HG02571 (cell line): ENCODE data around the gene STRAP.
"Not testable (repeated sequence)": the region's sequence is repeated elsewhere in the genome, so short reads cannot be mapped to it uniquely, and the experiment has no call there.

Source experiments
- ATAC-seq: cut with Tn5 transposase; IDR thresholded peaks from one replicate; pipeline ENCODE4 v1.9.1; 2021; ENCODE audit warnings: mild to moderate bottlenecking, moderate library complexity; ENCODE audit not compliant: unreplicated experiment

The STRAP gene

GRCh38 chr12:15868186-15868585 is 14.0 kb upstream of the STRAP start:
- no peak for ATAC-seq

- no peak for ATAC-seq
Observed at GRCh38 chr12:15873556-15873955, 8.6 kb upstream of the STRAP start.

GRCh38 chr12:15874556-15875145 is 7.5 kb upstream of the STRAP start:
- ATAC-seq, result not testable (repeated sequence)

GRCh38 chr12:15875863-15876262 is 6.3 kb upstream of the STRAP start:
- no peak for ATAC-seq

GRCh38 chr12:15879413-15879812 is 2.8 kb upstream of the STRAP start:
- ATAC-seq, result no peak

- no peak for ATAC-seq
Observed at GRCh38 chr12:15880721-15881120, 1.5 kb upstream of the STRAP start.

- no peak for ATAC-seq
Observed at GRCh38 chr12:15883536-15883935, 1.3 kb downstream of the STRAP start.

GRCh38 chr12:15886372-15887042 is 4.3 kb downstream of the STRAP start:
- ATAC-seq, result no peak

GRCh38 chr12:15887043-15887817 is 5.0 kb downstream of the STRAP start:
- no peak for ATAC-seq

GRCh38 chr12:15892645-15893259 is 10.6 kb downstream of the STRAP start:
- ATAC-seq, result no peak

- no peak for ATAC-seq
Observed at GRCh38 chr12:15893260-15893659, 11.1 kb downstream of the STRAP start.

- ATAC-seq, result no peak
Observed at GRCh38 chr12:15896867-15897266, 14.7 kb downstream of the STRAP start.

- no peak for ATAC-seq
Observed at GRCh38 chr12:15897433-15897832, 15.2 kb downstream of the STRAP start.

GRCh38 chr12:15899282-15899870 is 17.2 kb downstream of the STRAP start:
- ATAC-seq, result no peak

GRCh38 chr12:15904378-15904920 is 22.3 kb downstream of the STRAP start:
- ATAC-seq, result no peak

GRCh38 chr12:15910468-15910863 is 28.3 kb downstream of the STRAP start:
- ATAC-seq, result no peak

- peak; percentile 94 for ATAC-seq
Observed at GRCh38 chr12:15910864-15911721, 28.9 kb downstream of the STRAP start, which contains the start of gene DERA. Gene DERA, plus strand, starts transcription at chr12:15911332. Its CDS starts 52 bp downstream, at chr12:15911384.

GRCh38 chr12:15911931-15912330 is 29.7 kb downstream of the STRAP start:
- not testable (repeated sequence) for ATAC-seq

GRCh38 chr12:15914131-15914530 is 31.9 kb downstream of the STRAP start:
- ATAC-seq, result not testable (repeated sequence)

GRCh38 chr12:15918066-15918465 is 35.9 kb downstream of the STRAP start:
- no peak for ATAC-seq
